H1 (cell line): ENCODE results near the gene RPL18A. TPM values are rescaled to one million over a fixed set of nuclear protein-coding genes. Genes with fewer than 3 reads are reported as not detected.

Experiments
- CTCF ChIA-PET: fragments of 300-600 bp; sonication (Branson Sonifier 250); formaldehyde crosslinking; loops from one replicate; lab custom pipeline; 2021; ENCODE audit not compliant: partially characterized antibody; lab: Charles Lee
- POLR2A ChIA-PET: fragments of 300-600 bp; sonication (Branson Sonifier 250); formaldehyde crosslinking; loops from one replicate; lab custom pipeline; 2021; ENCODE audit warnings: inconsistent platforms; ENCODE audit not compliant: partially characterized antibody; lab: Charles Lee
- DNase-seq, 2 experiments: peaks; one replicate each; pipeline versions ENCODE4 v3.0.0 to v3.0.0-alpha.2; 2010 to 2022; ENCODE audit warnings: low spot score in 2 of 2, low read depth in 1 of 2, mixed read lengths in 1 of 2
- FAIRE-seq: peaks from 2 replicates; lab custom pipeline; 2011; peaks lifted over from hg19 to GRCh38; lab: Jason Lieb, UNC
- H2AFZ ChIP-seq: 2 replicates; pipeline ENCODE4 v1.8.1; 2012; ENCODE audit warnings: low read length, inconsistent platforms
- H2AK5ac ChIP-seq: 2 replicates; pipeline ENCODE4 v1.6.1; 2013; ENCODE audit warnings: low read depth, low read length
- H2BK120ac ChIP-seq: replicated peaks from 2 replicates; pipeline ENCODE3; 2013; ENCODE audit warnings: low read depth, low read length, inconsistent platforms
- H2BK12ac ChIP-seq: 2 replicates; pipeline ENCODE4 v1.6.1; 2013; ENCODE audit warnings: low read depth, low read length
- H2BK15ac ChIP-seq: 2 replicates; pipeline ENCODE4 v1.6.1; 2013; ENCODE audit warnings: low read length
- H2BK20ac ChIP-seq: 2 replicates; pipeline ENCODE4 v1.6.1; 2013; ENCODE audit warnings: low read length
- H2BK5ac ChIP-seq: 2 replicates; pipeline ENCODE4 v1.6.1; 2013; ENCODE audit warnings: low read depth, low read length
- H3K14ac ChIP-seq: 2 replicates; pipeline ENCODE4 v1.6.1; 2013; ENCODE audit warnings: inconsistent platforms; ENCODE audit not compliant: insufficient read length
- H3K18ac ChIP-seq: 2 replicates; pipeline ENCODE4 v1.6.1; 2013; ENCODE audit warnings: low read length; ENCODE audit errors: extremely low read depth
- H3K23ac ChIP-seq: 2 replicates; pipeline ENCODE4 v1.6.1; 2013; ENCODE audit warnings: inconsistent platforms; ENCODE audit not compliant: insufficient read length
- H3K23me2 ChIP-seq: 2 replicates; pipeline ENCODE4 v1.6.1; 2013; ENCODE audit warnings: low read depth, low read length
- H3K27ac ChIP-seq: 2 replicates; pipeline ENCODE4 v1.6.1; 2011; ENCODE audit warnings: low read depth, low read length, inconsistent platforms
- H3K27me3 ChIP-seq, 4 experiments: replicated peaks in 1 of 4; 1 replicate in 1 of 4; 2 replicates in 3 of 4; pipeline versions ENCODE4 v1.6.1 to v1.8.1; 2011 to 2013; ENCODE audit warnings: low read length in 3 of 4, mild to moderate bottlenecking in 3 of 4, inconsistent platforms in 2 of 4, mixed read lengths in 2 of 4, moderate library complexity in 1 of 4; ENCODE audit not compliant: control insufficient read depth in 3 of 4, insufficient read depth in 3 of 4; ENCODE audit errors: extremely low read depth in 1 of 4
- H3K36me3 ChIP-seq, 4 experiments: 2 replicates each; pipeline versions ENCODE4 v1.6.1 to v1.8.1; 2011 to 2013; ENCODE audit warnings: mild to moderate bottlenecking in 4 of 4, low read length in 3 of 4, moderate library complexity in 2 of 4, control low read depth in 1 of 4, inconsistent platforms in 1 of 4; ENCODE audit not compliant: insufficient read depth in 4 of 4, control insufficient read depth in 2 of 4
- H3K4ac ChIP-seq: replicated peaks from 2 replicates; pipeline ENCODE3; 2013; ENCODE audit warnings: low read length, low read depth, mixed read lengths, inconsistent platforms; ENCODE audit not compliant: insufficient read length
- H3K4me1 ChIP-seq, 4 experiments: replicated peaks in 1 of 4; 1 replicate in 1 of 4; 2 replicates in 3 of 4; pipeline versions ENCODE4 v1.6.1 to v1.8.1; 2011 to 2013; ENCODE audit warnings: low read length in 3 of 4, inconsistent platforms in 2 of 4, mixed read lengths in 1 of 4; ENCODE audit not compliant: insufficient read depth in 4 of 4, control insufficient read depth in 3 of 4
- H3K4me2 ChIP-seq, 2 experiments: 2 replicates each; pipeline versions ENCODE4 v1.6.1 to v1.8.1; 2011 to 2013; ENCODE audit warnings: low read depth in 2 of 2, low read length in 2 of 2, control low read depth in 1 of 2, inconsistent platforms in 1 of 2, mild to moderate bottlenecking in 1 of 2; ENCODE audit not compliant: insufficient read depth in 1 of 2
- H3K4me3 ChIP-seq, 4 experiments: fragments of 200-600, 300-600 bp in 1 of 4; sonication (generic), shearing (Covaris generic), sonication (Bioruptor Twin) in 1 of 4; 2 replicates each; pipeline versions ENCODE4 v1.5.1 to v1.8.1; 2011 to 2016; ENCODE audit warnings: low read length in 4 of 4, low read depth in 3 of 4, control low read depth in 2 of 4, inconsistent platforms in 2 of 4, mild to moderate bottlenecking in 2 of 4, mixed read lengths in 1 of 4, moderate library complexity in 1 of 4; ENCODE audit not compliant: insufficient read depth in 2 of 4; ENCODE audit errors: extremely low read depth in 1 of 4
- H3K56ac ChIP-seq: replicated peaks from 2 replicates; pipeline ENCODE3; 2013; ENCODE audit warnings: low read depth, mild to moderate bottlenecking, mixed read lengths, low read length, inconsistent platforms; ENCODE audit not compliant: insufficient read length
- H3K79me1 ChIP-seq: 2 replicates; pipeline ENCODE4 v1.6.1; 2013; ENCODE audit warnings: low read depth, low read length, control low read depth
- H3K79me2 ChIP-seq, 2 experiments: 2 replicates each; pipeline versions ENCODE4 v1.6.1 to v1.8.1; 2012 to 2013; ENCODE audit warnings: low read length in 2 of 2, mild to moderate bottlenecking in 2 of 2, inconsistent platforms in 1 of 2; ENCODE audit not compliant: insufficient read depth in 2 of 2, control insufficient read depth in 1 of 2
- H3K9ac ChIP-seq, 4 experiments: replicated peaks in 1 of 4; 1 replicate in 1 of 4; 2 replicates in 3 of 4; pipeline versions ENCODE4 v1.6.1 to v1.8.1; 2011 to 2013; ENCODE audit warnings: low read depth in 3 of 4, low read length in 3 of 4, control low read depth in 2 of 4, mild to moderate bottlenecking in 2 of 4, moderate library complexity in 2 of 4, inconsistent platforms in 1 of 4; ENCODE audit errors: extremely low read depth in 1 of 4
- H3K9me3 ChIP-seq, 2 experiments: 2 replicates each; pipeline versions ENCODE4 v1.6.1 to v1.8.1; 2012 to 2013; ENCODE audit warnings: mild to moderate bottlenecking in 2 of 2, moderate library complexity in 2 of 2, control low read depth in 1 of 2, inconsistent platforms in 1 of 2, low read depth in 1 of 2, low read length in 1 of 2, mixed read lengths in 1 of 2; ENCODE audit not compliant: insufficient read depth in 2 of 2
- H4K20me1 ChIP-seq, 2 experiments: replicated peaks in 1 of 2; 2 replicates each; pipeline versions ENCODE3 to v1.8.1; 2011 to 2013; ENCODE audit warnings: inconsistent platforms in 2 of 2, low read length in 2 of 2, mild to moderate bottlenecking in 1 of 2; ENCODE audit not compliant: insufficient read depth in 2 of 2, control insufficient read depth in 1 of 2
- H4K5ac ChIP-seq: 2 replicates; pipeline ENCODE4 v1.6.1; 2013; ENCODE audit warnings: low read length, low read depth, mixed read lengths, inconsistent platforms; ENCODE audit not compliant: insufficient read length
- H4K8ac ChIP-seq: 2 replicates; pipeline ENCODE4 v1.8.0; 2013; ENCODE audit warnings: mild to moderate bottlenecking, moderate library complexity, low read length, inconsistent platforms; ENCODE audit not compliant: insufficient read depth; ENCODE audit errors: extremely low read depth
- H4K91ac ChIP-seq: replicated peaks from 2 replicates; pipeline ENCODE3; 2013; ENCODE audit warnings: low read length, mixed read lengths, inconsistent platforms; ENCODE audit not compliant: insufficient read length
- BACH1 ChIP-seq: IDR thresholded peaks from 2 replicates; pipeline ENCODE4 v1.6.1; 2012; ENCODE audit warnings: low read length, improper control_type of control experiment
- CBX8 ChIP-seq: fragments of 300-800, 300-1000 bp; sonication (generic); IDR thresholded peaks from 2 replicates; pipeline ENCODE4 v1.7.1; 2016; ENCODE audit warnings: low read depth, low read length, borderline replicate concordance
- EGR1 ChIP-seq: IDR thresholded peaks from 2 replicates; pipeline ENCODE4 v1.6.1; 2011; ENCODE audit warnings: low read depth, low read length, borderline replicate concordance
- EP300 ChIP-seq, 2 experiments: IDR thresholded peaks; 1 replicate in 1 of 2; 2 replicates in 1 of 2; pipeline ENCODE4 v1.6.1; 2011 to 2012; ENCODE audit warnings: low read depth in 2 of 2, low read length in 2 of 2, mild to moderate bottlenecking in 2 of 2, borderline replicate concordance in 1 of 2, inconsistent platforms in 1 of 2, moderate library complexity in 1 of 2
- GABPA ChIP-seq: IDR thresholded peaks from 2 replicates; pipeline ENCODE4 v1.6.1; 2011; ENCODE audit warnings: mild to moderate bottlenecking, low read length, moderate library complexity, borderline replicate concordance; ENCODE audit not compliant: insufficient read depth
- POLR2A ChIP-seq, 2 experiments: IDR thresholded peaks; 1 replicate in 1 of 2; 2 replicates in 1 of 2; pipeline ENCODE4 v1.6.1; 2011; ENCODE audit warnings: low read depth in 2 of 2, low read length in 2 of 2, mild to moderate bottlenecking in 2 of 2; ENCODE audit errors: control extremely low read depth in 1 of 2
- RNF2 ChIP-seq: fragments of 200-900, 300-1000 bp; sonication (generic); IDR thresholded peaks from 2 replicates; pipeline ENCODE4 v1.7.1; 2016; ENCODE audit warnings: borderline replicate concordance, low read depth, mild to moderate bottlenecking, antibody characterized with exemption, low read length; ENCODE audit not compliant: poor library complexity, severe bottlenecking; ENCODE audit errors: missing control alignments
- RXRA ChIP-seq: IDR thresholded peaks from 2 replicates; pipeline ENCODE4 v1.6.1; 2011; ENCODE audit warnings: low read depth, mild to moderate bottlenecking, low read length, moderate library complexity; ENCODE audit not compliant: insufficient read depth
- SP2 ChIP-seq: IDR thresholded peaks from 2 replicates; pipeline ENCODE4 v1.6.1; 2012; ENCODE audit warnings: mild to moderate bottlenecking, low read length, inconsistent platforms
- SP4 ChIP-seq: IDR thresholded peaks from 2 replicates; pipeline ENCODE4 v1.6.1; 2012; ENCODE audit warnings: low read length, inconsistent platforms
- SUZ12 ChIP-seq: fragments of 200-600 bp; sonication (generic); IDR thresholded peaks from 2 replicates; pipeline ENCODE4 v1.6.1; 2012; ENCODE audit warnings: mild to moderate bottlenecking, inconsistent platforms, low read length, moderate library complexity, mixed read lengths
- TAF7 ChIP-seq: optimal IDR thresholded peaks from 2 replicates; pipeline ENCODE3; 2011; ENCODE audit warnings: low read depth, mild to moderate bottlenecking, inconsistent platforms, low read length, moderate library complexity, borderline replicate concordance
- TBP ChIP-seq: IDR thresholded peaks from 2 replicates; pipeline ENCODE4 v1.6.1; 2011; ENCODE audit warnings: low read depth, low read length, improper control_type of control experiment
- WGBS, 2 experiments: shearing (Covaris generic) in 1 of 2; methylation state at CpG; one replicate each; pipeline versions ENCODE4 v1.1.6 to v1.1.7; 2013 to 2015; ENCODE audit warnings: low lambda C conversion rate in 2 of 2, mixed read lengths in 2 of 2, inconsistent platforms in 1 of 2, low coverage in 1 of 2, missing lambda C conversion rate in 1 of 2; ENCODE audit not compliant: insufficient replicate concordance in 2 of 2, insufficient coverage in 1 of 2, insufficient read length in 1 of 2; ENCODE audit errors: extremely low coverage in 1 of 2, missing lambda C conversion rate in 1 of 2; 5-methylcytosine and 5-hydroxymethylcytosine counted together
- polyA plus RNA-seq, 7 experiments: library from polyadenylated mRNA; depleted of rRNA in 3 of 7; stranded (reverse) in 5 of 7; unstranded in 2 of 7; fragments of >200 nt in 5 of 7; fragments of 200-250 nt in 2 of 7; gene quantifications; 1 replicate in 5 of 7; 2 replicates in 1 of 7; 4 replicates in 1 of 7; pipeline versions ENCODE4 v1.2.1 to v1.2.3, GENCODE V29; 2011 to 2013; ENCODE audit warnings: missing spikeins in 2 of 7, mixed read lengths in 2 of 7
- total RNA-seq: library from RNA; stranded (reverse); fragmentation: NEBNext Ultra II Directional; extraction: Animal tissue kit (Norgen Biotek cat#: 25700); gene quantifications from 2 replicates; pipeline ENCODE4 v1.2.1, GENCODE V29; 2021

RPL18A gene
- total and polyA plus RNA-seq, 2 of the 8 experiments (the other 6 are each of a cell fraction or from before 2014, with no cell fraction given): 2,749 to 3,938 TPM

DNA sequence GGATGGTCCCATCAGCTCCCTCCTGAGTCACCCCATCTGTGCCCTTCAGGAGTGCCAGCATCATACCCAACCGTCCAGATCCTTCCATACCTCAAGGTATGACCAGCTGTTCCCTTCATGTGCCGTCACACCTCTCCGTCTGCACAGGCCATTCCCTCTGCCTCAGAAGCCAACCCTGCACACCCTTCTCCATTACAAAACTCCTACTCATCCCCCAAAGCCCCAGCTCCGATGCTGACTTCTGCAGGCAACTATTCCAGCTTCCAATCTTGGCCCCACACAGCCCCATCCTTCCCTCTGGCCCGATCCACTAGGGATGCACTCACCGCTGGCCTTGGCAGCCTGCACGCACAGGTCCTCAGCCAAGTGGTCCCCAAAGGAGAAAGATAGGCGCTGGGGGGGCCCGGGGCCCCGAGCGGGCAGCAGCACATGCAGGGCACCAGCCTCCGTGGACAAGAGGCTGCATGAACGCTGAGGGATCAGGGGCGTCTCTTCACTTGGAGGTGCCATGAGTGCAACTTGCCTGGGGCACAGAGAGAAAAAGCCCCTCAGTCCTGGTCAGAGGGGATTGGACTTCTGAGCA lies 15.7 kb upstream of the RPL18A start:
- Histone ChIP-seq H3K4me1 (peaks cover 0 to 16% (median 4%) of the 10 kb centered on the region in 4 experiments; a peak in 5 of 7 replicates), H3K9ac (no peak overlapping the region)
- CTCF ChIA-PET: interaction anchor here (0.6 to 2.1 kb wide), 7 partner anchors 9 to 669 kb away, joined by 3 to 8 read pairs (median 3); partner anchors contain the start of gene RPL18A
- TF ChIP-seq BACH1 (no peak), CBX8 (no peak), EGR1 (no peak), POLR2A (IDR thresholded peaks at IDR 0.05; ENCODE audit: control extremely low read depth in 1 of 2, low read depth in 2 of 2, low read length in 2 of 2) (no peak), SP4 (no peak), GABPA (no peak), TBP (no peak), SP2 (no peak), EP300 (IDR thresholded peaks at IDR 0.05; ENCODE audit: borderline replicate concordance in 1 of 2, low read depth in 2 of 2, low read length in 2 of 2) (no peak), TAF7 (no peak), SUZ12 (no peak), RXRA (no peak), RNF2 (no peak)

More for the DNA sequence above, 15.7 kb upstream of the RPL18A start:
- Histone ChIP-seq H2AK5ac (0 out of 2 replicates have a peak overlapping the region, but pooled peaks have one; percentile 82), H4K5ac (no peak overlapping the region), H3K27ac (no peak overlapping the region), H3K4me2 (no peak overlapping the region), H3K27me3 (peaks cover 0 to 14% (median 5%) of the 10 kb centered on the region in 4 experiments; a peak in 5 of 7 replicates), H4K20me1 (peaks cover 0 to 3% of the 10 kb centered on the region in 2 experiments), H2BK120ac (no peak overlapping the region), H2BK15ac (no peak overlapping the region), H3K4me3 (no peak overlapping the region), H4K91ac (no peak overlapping the region), H3K56ac (no peak overlapping the region), H2BK20ac (no peak overlapping the region), H3K14ac (no peak overlapping the region), H3K79me1 (no peaks in the 10 kb centered on the region), H3K4ac (no peak overlapping the region), H3K18ac (no peak overlapping the region), H2BK5ac (peak overlapping the region; percentile 66; the same call in 1 of the 2 replicates), H3K23me2 (peaks cover 14% of the 10 kb centered on the region), H3K9me3 (no peaks in the 10 kb centered on the region), H2AFZ (no peak overlapping the region), H3K23ac (no peak overlapping the region), H4K8ac (no peak overlapping the region), H3K36me3 (no peaks in the 10 kb centered on the region), H2BK12ac (peak overlapping the region; percentile 68; the same call in 1 of the 2 replicates), H3K79me2 (no peaks in the 10 kb centered on the region)
- DNase-seq (no peak), FAIRE-seq (no peak)
- POLR2A ChIA-PET: interaction anchor here (0.5 to 12.5 kb wide), 3 partner anchors 12 to 592 kb away, joined by 3 to 133 read pairs (median 29); partner anchors contain the start of gene RPL18A
- 88% methylated on average over 14 of the region's 14 CpGs; no CpG with 5 or more reads in 1 of the 2 experiments for WGBS, 2 experiments
